ENCODE measurements around the gene PARD6A. TPM values are rescaled to one million over a fixed set of nuclear protein-coding genes. Genes with fewer than 3 reads are reported as not detected.

PARD6A gene
- total and polyA plus RNA-seq, 2 of the 4 experiments (the other 2 are of a cell fraction), result 0.36 to 0.55 TPM

DNA sequence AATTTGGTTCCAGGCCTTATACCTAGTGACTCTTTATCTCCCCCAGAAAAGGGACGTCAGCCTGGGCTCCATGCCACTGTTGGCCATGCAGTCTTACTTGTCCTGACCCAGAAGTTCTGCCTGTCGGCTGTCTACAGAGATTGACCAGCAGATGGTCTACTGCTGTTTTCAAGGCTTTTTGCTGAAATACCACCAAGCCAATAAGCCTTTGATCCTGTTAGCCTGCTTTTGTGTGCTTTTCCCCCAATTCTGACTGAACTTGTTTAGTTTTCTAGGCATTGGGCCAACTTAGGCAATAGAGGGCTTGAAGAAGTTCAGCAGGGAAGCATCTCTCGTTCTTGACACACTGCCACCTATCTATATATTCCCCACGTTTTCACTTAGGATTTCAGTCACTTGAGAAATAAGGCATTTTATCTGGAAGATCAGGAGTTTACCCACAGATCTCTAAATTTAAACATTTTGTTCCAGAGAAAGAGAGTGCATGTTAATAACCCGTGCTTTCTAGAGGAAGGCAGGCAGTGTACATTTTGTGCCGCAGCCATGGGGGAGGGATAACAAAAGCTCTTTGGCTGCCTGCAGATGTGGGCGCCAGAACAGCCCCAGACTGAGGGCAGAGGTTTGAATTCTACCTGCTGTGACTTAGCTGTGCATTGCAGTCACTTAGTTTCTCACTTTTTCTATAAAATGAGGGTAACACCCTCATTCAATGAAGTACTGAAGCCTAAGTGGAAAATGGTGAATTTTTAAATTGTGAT, 28.2 kb upstream of the PARD6A start:
- POLR2A ChIA-PET (ENCODE audit: unreplicated experiment), result interaction anchor here (0.6 kb wide), 1 partner anchor 19 kb away, joined by 12 read pairs; no protein-coding TSS in a partner anchor
- no peak overlapping the region; the same call in 1 of the 2 replicates for H3K4ac ChIP-seq (ENCODE audit: low read depth, low read length)
- intact Hi-C loops (cut with micrococcal nuclease), result no loop called here

More for the DNA sequence above, 28.2 kb upstream of the PARD6A start:
- Histone ChIP-seq H4K91ac (ENCODE audit: insufficient read depth, low read depth, low read length) (no peak overlapping the region), H2BK15ac (ENCODE audit: low read depth, low read length) (no peak overlapping the region), H2AK5ac (ENCODE audit: low read depth, low read length) (no peak overlapping the region), H3K9me3 (ENCODE audit: control insufficient read depth, insufficient read depth, low read length) (no peaks in the 10 kb centered on the region), H3K27ac (ENCODE audit: insufficient read depth, low read length) (peak overlapping the region; percentile 4; the same call in 1 of the 2 replicates), H3K4me2 (ENCODE audit: low read depth, low read length) (no peak overlapping the region; the same call in 1 of the 2 replicates), H3K4me3 (ENCODE audit: insufficient read depth, low read depth, low read length) (no peak overlapping the region), H2AK9ac (replicated peaks; ENCODE audit: low read depth, low read length, poor library complexity) (peak overlapping the region; percentile 73), H3K4me1 (ENCODE audit: control insufficient read depth, insufficient read depth, low read length) (peaks cover 5% of the 10 kb centered on the region), H3K9ac (ENCODE audit: low read depth, low read length) (no peak overlapping the region), H2BK5ac (ENCODE audit: low read depth, low read length, poor library complexity, severe bottlenecking) (no peak overlapping the region), H2BK120ac (ENCODE audit: low read depth, low read length) (no peak overlapping the region), H4K20me1 (ENCODE audit: insufficient read depth, low read length) (peaks cover 5% of the 10 kb centered on the region), H3K79me1 (ENCODE audit: low read depth in 1 of 2, low read length in 2 of 2) (peaks cover 9 to 19% of the 10 kb centered on the region in 2 experiments), H3K9me1 (ENCODE audit: insufficient read depth, low read length) (no peaks in the 10 kb centered on the region; the same call in 1 of the 2 replicates), H3K56ac (ENCODE audit: extremely low read depth, insufficient read depth, low read length) (no peak overlapping the region), H4K8ac (ENCODE audit: low read depth in 2 of 2, low read length in 2 of 2) (no peak overlapping the region; a peak in 1 of 4 replicates), H3K27me3 (ENCODE audit: control insufficient read depth, insufficient read depth, low read length) (no peaks in the 10 kb centered on the region), H3K36me3 (ENCODE audit: control insufficient read depth, insufficient read depth, low read length) (peaks cover 36% of the 10 kb centered on the region), H3K14ac (replicated peaks; ENCODE audit: low read depth, low read length) (no peak overlapping the region), H4K5ac (ENCODE audit: low read depth, low read length) (no peak overlapping the region), H3K23ac (ENCODE audit: low read depth, low read length) (no peak overlapping the region), H2AFZ (replicated peaks; ENCODE audit: low read length, poor library complexity) (no peak overlapping the region), H2BK20ac (ENCODE audit: low read depth, low read length) (no peak overlapping the region), H3K18ac (ENCODE audit: low read depth, low read length) (no peak overlapping the region)
- peak; percentile 74 for ATAC-seq (ENCODE audit: low read depth)
- peak; percentile 79 for DNase-seq
- BruUV-seq (replicated peaks), result no TSS peak
- 50% methylated on average over 2 of the region's 7 CpGs; no CpG with 5 or more reads in 1 of the 2 experiments for WGBS, 2 experiments (ENCODE audit: extremely low coverage in 2 of 2, insufficient read length in 1 of 2)
- dilution Hi-C loops (cut with HindIII; ENCODE audit: low sequenced_read_pairs, unreplicated experiment), result no loop called here
- CTCF ChIA-PET, result interaction anchor here (1.1 to 1.2 kb wide), 2 partner anchors 8 to 111 kb away, joined by 3 read pairs; no protein-coding TSS in a partner anchor
- in situ Hi-C loops (cut with MboI; ENCODE audit: low sequenced_read_pairs), result no loop called here
- TF ChIP-seq BHLHE40 (IDR thresholded peaks at IDR 0.05; ENCODE audit: low read depth, low read length), result no peak
- TF ChIP-seq NFE2L2 (IDR thresholded peaks at IDR 0.05; ENCODE audit: low read depth, low read length), result no peak
- 0 out of 2 replicates have a peak, but pooled peaks have one; percentile 3 for TF ChIP-seq CTCF (conservative IDR thresholded peaks at IDR 0.05; ENCODE audit: low read depth, low read length)
- no peak for TF ChIP-seq SMC3 (IDR thresholded peaks at IDR 0.05; ENCODE audit: low read depth, low read length)
- TF ChIP-seq CEBPB (IDR thresholded peaks at IDR 0.05; ENCODE audit: low read depth, low read length), result peak; percentile 44; the same call in 1 of the 2 replicates
- TF ChIP-seq MAZ (IDR thresholded peaks at IDR 0.05; ENCODE audit: borderline replicate concordance, low read depth, low read length), result no peak
- TF ChIP-seq FOS (IDR thresholded peaks at IDR 0.05; ENCODE audit: low read depth, low read length), result no peak

Data from IMR-90 (cell line).